Trophoblast cell (in vitro differentiated cells and primary cell): ENCODE results near the gene EGR1.

Experiments used
- DNase-seq, 2 donors: peaks; one replicate each; pipeline ENCODE4 v3.0.0-alpha.2; 2016
- H2AFZ ChIP-seq: 2 replicates; pipeline ENCODE4 v1.6.1; 2013; ENCODE audit warnings: low read length, moderate library complexity, mild to moderate bottlenecking; ENCODE audit not compliant: insufficient read depth, poor library complexity
- H2AK5ac ChIP-seq: 2 replicates; pipeline ENCODE4 v1.6.1; 2013; ENCODE audit warnings: mild to moderate bottlenecking, low read length
- H2BK120ac ChIP-seq: 2 replicates; pipeline ENCODE4 v1.6.1; 2013; ENCODE audit warnings: low read length, mild to moderate bottlenecking, moderate library complexity; ENCODE audit not compliant: insufficient read depth, poor library complexity
- H2BK12ac ChIP-seq: 2 replicates; pipeline ENCODE4 v1.6.1; 2013; ENCODE audit warnings: mild to moderate bottlenecking, low read length, moderate library complexity
- H2BK5ac ChIP-seq: 2 replicates; pipeline ENCODE4 v1.6.1; 2013; ENCODE audit warnings: low read length, low read depth, moderate library complexity, mild to moderate bottlenecking; ENCODE audit not compliant: poor library complexity
- H3K14ac ChIP-seq: 2 replicates; pipeline ENCODE4 v1.6.1; 2013; ENCODE audit warnings: mild to moderate bottlenecking, low read length
- H3K18ac ChIP-seq: 2 replicates; pipeline ENCODE4 v1.6.1; 2013; ENCODE audit warnings: mild to moderate bottlenecking, low read length
- H3K23ac ChIP-seq: 2 replicates; pipeline ENCODE4 v1.6.1; 2013; ENCODE audit warnings: low read length
- H3K27ac ChIP-seq: 2 replicates; pipeline ENCODE4 v1.5.1; 2013; ENCODE audit warnings: low read depth, mild to moderate bottlenecking, inconsistent platforms, low read length, moderate library complexity
- H3K27me3 ChIP-seq: 2 replicates; pipeline ENCODE4 v1.6.1; 2013; ENCODE audit warnings: inconsistent platforms, mild to moderate bottlenecking, low read length, moderate library complexity; ENCODE audit not compliant: insufficient read depth
- H3K36me3 ChIP-seq, 2 experiments: 1 replicate in 1 of 2; 2 replicates in 1 of 2; pipeline ENCODE4 v1.6.1; 2013; ENCODE audit warnings: low read length in 2 of 2, mild to moderate bottlenecking in 2 of 2, moderate library complexity in 1 of 2; ENCODE audit not compliant: insufficient read depth in 2 of 2, control insufficient read depth in 1 of 2
- H3K4ac ChIP-seq: 2 replicates; pipeline ENCODE4 v1.6.1; 2013; ENCODE audit warnings: low read depth, mild to moderate bottlenecking, low read length, moderate library complexity
- H3K4me1 ChIP-seq, 2 experiments: 1 replicate in 1 of 2; 2 replicates in 1 of 2; pipeline ENCODE4 v1.6.1; 2013; ENCODE audit warnings: low read length in 2 of 2, mild to moderate bottlenecking in 2 of 2, moderate library complexity in 1 of 2; ENCODE audit not compliant: insufficient read depth in 2 of 2, control insufficient read depth in 1 of 2
- H3K4me2 ChIP-seq: 2 replicates; pipeline ENCODE4 v1.6.1; 2013; ENCODE audit warnings: inconsistent platforms, mild to moderate bottlenecking, low read length, moderate library complexity
- H3K4me3 ChIP-seq: 2 replicates; pipeline ENCODE4 v1.5.1; 2013; ENCODE audit warnings: mild to moderate bottlenecking, low read depth, low read length, inconsistent platforms
- H3K79me1 ChIP-seq: one replicate; pipeline ENCODE4 v1.6.1; 2013; ENCODE audit warnings: low read length
- H3K79me2 ChIP-seq: 2 replicates; pipeline ENCODE4 v1.6.1; 2013; ENCODE audit warnings: low read length, mild to moderate bottlenecking; ENCODE audit not compliant: control insufficient read depth, insufficient read depth, poor library complexity
- H3K9ac ChIP-seq: 2 replicates; pipeline ENCODE4 v1.6.1; 2013; ENCODE audit warnings: mild to moderate bottlenecking, low read length
- H3K9me3 ChIP-seq: 2 replicates; pipeline ENCODE4 v1.6.1; 2013; ENCODE audit warnings: low read depth, mild to moderate bottlenecking, control low read depth, inconsistent platforms, low read length; ENCODE audit not compliant: insufficient read depth
- H4K12ac ChIP-seq: 2 replicates; pipeline ENCODE4 v1.6.1; 2013; ENCODE audit warnings: low read depth, mild to moderate bottlenecking, low read length, moderate library complexity
- H4K8ac ChIP-seq: 2 replicates; pipeline ENCODE4 v1.6.1; 2013; ENCODE audit warnings: low read depth, mild to moderate bottlenecking, low read length, moderate library complexity
- H4K91ac ChIP-seq: one replicate; pipeline ENCODE4 v1.6.1; 2013; ENCODE audit warnings: low read depth, mild to moderate bottlenecking, low read length, moderate library complexity
- WGBS: extraction: QIAGEN DNeasy Blood & Tissue Kit; methylation state at CpG from one replicate; pipeline ENCODE4 v1.1.7; 2013; ENCODE audit warnings: missing lambda C conversion rate; ENCODE audit not compliant: insufficient read length, insufficient coverage; ENCODE audit errors: extremely low coverage; 5-methylcytosine and 5-hydroxymethylcytosine counted together

EGR1 gene

DNA sequence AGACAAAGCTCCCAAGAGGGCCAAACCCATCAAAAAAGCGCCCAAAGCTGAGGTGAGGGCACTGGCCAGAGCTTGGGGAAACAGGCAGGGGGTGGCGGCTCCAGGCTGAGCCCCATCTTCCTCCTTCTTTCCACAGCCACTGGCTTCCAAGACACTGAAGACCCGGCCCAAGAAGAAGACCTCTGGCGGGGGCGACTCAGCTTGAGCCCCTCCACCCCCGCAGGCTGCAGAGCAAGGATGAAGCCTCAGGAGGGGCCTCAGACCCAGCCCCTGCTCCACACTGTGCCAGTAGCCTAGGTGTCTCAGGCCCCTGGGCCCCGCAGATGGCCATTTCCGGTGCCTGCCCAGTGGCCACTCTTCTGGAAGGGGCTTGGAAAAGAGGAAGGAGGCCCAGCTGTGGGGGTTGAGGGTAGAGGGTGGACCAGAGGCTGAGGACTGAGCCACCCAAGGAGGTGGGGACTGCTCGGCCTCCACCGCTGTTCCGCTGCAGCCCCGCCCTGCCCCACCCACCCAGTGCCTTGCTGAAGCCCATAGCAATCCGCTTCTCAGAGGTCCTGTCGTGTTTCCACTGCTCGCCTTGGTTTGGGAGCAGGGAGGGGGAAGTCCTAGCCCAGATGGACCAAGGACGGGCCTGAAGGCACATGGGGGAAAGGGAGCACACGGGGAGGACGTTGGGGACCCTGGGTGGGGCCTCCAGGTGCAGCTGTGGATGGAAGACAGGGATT, 19.6 kb upstream of the EGR1 start:
- no peaks in the 10 kb centered on the region for H3K27me3 ChIP-seq
- no peaks in the 10 kb centered on the region for H3K4me1 ChIP-seq
- H3K9ac ChIP-seq = no peak overlapping the region
- no peaks in the 10 kb centered on the region for H3K79me2 ChIP-seq
- no peak overlapping the region for H3K27ac ChIP-seq
- H3K14ac ChIP-seq = no peak overlapping the region
- no peak overlapping the region for H4K12ac ChIP-seq
- H3K9me3 ChIP-seq = peaks cover 1% of the 10 kb centered on the region
- no peak overlapping the region for H3K4me2 ChIP-seq
- H2BK5ac ChIP-seq = no peak overlapping the region
- no peaks in the 10 kb centered on the region for H3K79me1 ChIP-seq
- no peak overlapping the region for H3K4ac ChIP-seq
- no peak overlapping the region for H2BK120ac ChIP-seq
- no peak overlapping the region for H2BK12ac ChIP-seq
- DNase-seq = no peak
- no peak overlapping the region for H3K4me3 ChIP-seq
- H3K23ac ChIP-seq = no peak overlapping the region
- no CpG with 5 or more reads among the region's 18 CpGs for WGBS
- H3K18ac ChIP-seq = no peak overlapping the region
- H3K36me3 ChIP-seq = no peaks in the 10 kb centered on the region
- no peak overlapping the region for H4K8ac ChIP-seq
- no peak overlapping the region for H2AK5ac ChIP-seq
- no peak overlapping the region for H4K91ac ChIP-seq
- no peak overlapping the region for H2AFZ ChIP-seq

DNA sequence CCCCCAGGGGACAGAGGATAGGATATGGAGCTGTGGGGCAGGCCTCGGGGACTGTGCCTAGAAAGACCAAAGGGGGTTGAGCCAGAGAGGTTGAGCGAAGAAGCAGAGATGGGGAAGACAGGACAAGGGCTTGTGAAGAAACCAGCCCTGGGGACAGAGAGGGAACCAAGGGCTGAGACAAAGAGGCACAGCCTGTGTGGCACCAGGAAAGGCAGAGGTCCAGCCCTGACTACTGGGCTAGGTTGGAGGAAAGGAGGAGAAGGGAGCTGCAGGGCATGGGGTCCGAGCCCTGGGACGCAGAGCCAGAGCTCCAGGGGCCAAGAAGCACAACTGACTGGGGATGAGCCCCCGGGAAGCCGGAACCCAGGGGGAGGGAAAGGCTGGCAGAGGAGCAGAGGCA, 17.2 kb upstream of the EGR1 start:
- H2BK120ac ChIP-seq = no peak overlapping the region
- no CpG with 5 or more reads among the region's 6 CpGs for WGBS
- no peak overlapping the region for H4K8ac ChIP-seq
- no peak overlapping the region for H3K27ac ChIP-seq
- DNase-seq = no peak
- no peak overlapping the region for H2BK12ac ChIP-seq
- no peaks in the 10 kb centered on the region for H3K79me2 ChIP-seq
- H3K9ac ChIP-seq = no peak overlapping the region
- H2BK5ac ChIP-seq = no peak overlapping the region
- no peaks in the 10 kb centered on the region for H3K27me3 ChIP-seq
- H3K4me2 ChIP-seq = no peak overlapping the region
- no peak overlapping the region for H2AFZ ChIP-seq
- H3K79me1 ChIP-seq = no peaks in the 10 kb centered on the region
- H3K14ac ChIP-seq = no peak overlapping the region
- H3K4ac ChIP-seq = no peak overlapping the region
- H3K4me1 ChIP-seq = no peaks in the 10 kb centered on the region
- no peak overlapping the region for H3K23ac ChIP-seq
- no peak overlapping the region for H2AK5ac ChIP-seq
- no peak overlapping the region for H4K12ac ChIP-seq
- no peak overlapping the region for H3K18ac ChIP-seq
- no peaks in the 10 kb centered on the region for H3K36me3 ChIP-seq
- no peaks in the 10 kb centered on the region for H3K9me3 ChIP-seq
- no peak overlapping the region for H3K4me3 ChIP-seq
- no peak overlapping the region for H4K91ac ChIP-seq

DNA sequence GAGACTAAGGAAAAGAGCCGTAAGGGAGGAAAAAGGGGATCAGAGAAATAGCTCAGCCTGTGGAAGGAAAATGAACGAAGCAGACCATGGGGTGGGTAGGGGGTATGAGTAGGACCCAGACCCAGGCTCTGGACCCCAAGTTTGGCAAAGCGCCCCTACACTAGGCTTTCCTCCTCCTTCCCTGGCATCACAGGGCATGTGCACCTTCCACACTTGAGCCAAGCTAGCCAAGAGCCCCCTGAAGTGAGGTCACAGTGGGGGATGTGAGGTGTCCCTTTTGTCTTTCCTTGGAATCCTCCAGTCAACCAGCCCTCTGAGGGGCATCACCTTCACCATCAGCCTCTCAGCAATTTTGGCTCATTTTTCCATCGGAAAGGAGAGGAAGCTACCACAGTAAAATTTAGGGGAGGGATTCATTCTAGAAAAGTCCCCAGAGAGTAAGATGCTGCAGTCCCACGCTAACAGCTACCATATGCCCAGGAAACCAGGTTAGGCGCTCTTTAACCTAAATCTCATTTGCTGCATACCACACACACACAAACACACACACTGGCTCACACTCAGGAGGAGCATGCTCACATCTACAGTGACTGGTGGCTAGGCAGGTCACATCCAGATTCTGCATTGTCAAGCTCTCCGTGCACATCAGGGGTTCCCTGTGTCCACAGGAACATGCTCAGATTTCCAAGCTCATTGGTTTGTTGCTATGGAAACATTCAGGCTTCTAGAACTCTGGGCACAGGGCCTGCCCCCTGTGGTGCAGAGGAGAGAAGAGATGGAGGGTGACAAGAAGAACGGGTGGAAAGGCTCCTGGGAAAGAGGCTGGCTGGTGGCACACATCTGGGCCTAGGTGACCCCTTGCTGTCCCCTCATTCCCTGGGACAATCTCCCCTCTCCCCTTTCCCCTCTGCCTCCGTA, 16.5 kb upstream of the EGR1 start:
- Histone ChIP-seq H3K4me2 (no peak overlapping the region), H2BK120ac (no peak overlapping the region), H3K79me2 (no peaks in the 10 kb centered on the region), H4K91ac (no peak overlapping the region), H3K27ac (no peak overlapping the region), H4K8ac (no peak overlapping the region), H3K4me1 (no peaks in the 10 kb centered on the region), H2BK12ac (no peak overlapping the region), H3K79me1 (no peaks in the 10 kb centered on the region), H3K14ac (no peak overlapping the region), H3K18ac (no peak overlapping the region), H3K36me3 (no peaks in the 10 kb centered on the region), H3K23ac (no peak overlapping the region), H2BK5ac (no peak overlapping the region), H3K27me3 (no peaks in the 10 kb centered on the region), H4K12ac (no peak overlapping the region), H3K4me3 (no peak overlapping the region), H2AFZ (no peak overlapping the region), H3K9ac (no peak overlapping the region), H3K9me3 (no peaks in the 10 kb centered on the region), H2AK5ac (no peak overlapping the region), H3K4ac (no peak overlapping the region)
- DNase-seq = no peak
- whole genome bisulfite sequencing = no CpG with 5 or more reads among the region's 9 CpGs

DNA sequence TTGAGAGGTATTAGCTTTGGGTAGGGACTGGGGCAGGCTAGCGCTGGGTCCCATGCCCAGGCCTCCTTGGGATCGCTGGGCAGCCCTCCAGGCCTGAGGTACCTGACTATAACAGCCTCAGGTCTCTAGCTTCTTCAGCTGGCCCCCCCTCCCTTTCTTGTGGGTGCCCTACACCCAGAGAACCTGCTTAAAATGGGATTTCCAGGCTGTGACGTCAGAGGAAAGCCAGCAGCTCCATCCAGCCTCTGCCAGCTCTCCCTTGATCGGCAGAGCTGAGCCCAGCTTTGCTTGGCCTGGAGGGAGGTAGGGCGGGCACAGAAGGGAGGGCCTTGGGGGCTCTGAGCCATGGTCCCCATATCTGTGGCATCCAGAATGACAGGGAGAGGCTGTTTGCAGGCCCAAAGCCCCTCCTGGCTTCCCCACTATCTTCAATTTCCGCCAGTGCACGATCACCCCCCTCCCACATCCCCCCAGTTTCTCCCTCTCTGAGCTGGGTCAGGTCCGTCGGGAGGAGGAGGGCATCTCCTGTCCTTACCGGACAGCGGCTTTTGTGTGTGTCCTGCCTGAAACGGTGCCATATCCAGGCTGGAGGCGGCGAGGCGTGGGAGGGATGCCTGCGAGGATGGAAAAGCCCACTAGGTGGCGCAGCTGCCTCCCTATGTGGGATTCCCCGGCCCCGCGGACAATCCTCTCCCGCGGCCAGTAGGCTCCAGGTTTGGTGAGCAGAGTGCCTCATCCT, 15.6 kb upstream of the EGR1 start:
- Histone ChIP-seq H3K79me2 (no peaks in the 10 kb centered on the region), H3K18ac (no peak overlapping the region), H4K8ac (no peak overlapping the region), H2AK5ac (no peak overlapping the region), H3K36me3 (no peaks in the 10 kb centered on the region), H2BK120ac (no peak overlapping the region), H3K14ac (no peak overlapping the region), H3K4ac (no peak overlapping the region), H2BK5ac (no peak overlapping the region), H3K4me1 (no peaks in the 10 kb centered on the region), H4K91ac (no peak overlapping the region), H4K12ac (no peak overlapping the region), H2BK12ac (no peak overlapping the region), H3K9ac (no peak overlapping the region), H3K23ac (no peak overlapping the region), H3K4me3 (no peak overlapping the region), H3K79me1 (no peaks in the 10 kb centered on the region), H3K4me2 (no peak overlapping the region), H3K27me3 (no peaks in the 10 kb centered on the region), H3K27ac (no peak overlapping the region), H3K9me3 (no peaks in the 10 kb centered on the region), H2AFZ (no peak overlapping the region)
- peak; percentile 82 to 94 for DNase-seq
- WGBS = no CpG with 5 or more reads among the region's 22 CpGs
